ENCODE measurements around the gene SEBOX.

Gene SEBOX

GRCh38 chr17:28317099-28317965 lies 47.7 kb downstream of the SEBOX start:
- no peak for DNase-seq

GRCh38 chr17:28315846-28316705 lies 48.9 kb downstream of the SEBOX start:
- DNase-seq: no peak

DNA sequence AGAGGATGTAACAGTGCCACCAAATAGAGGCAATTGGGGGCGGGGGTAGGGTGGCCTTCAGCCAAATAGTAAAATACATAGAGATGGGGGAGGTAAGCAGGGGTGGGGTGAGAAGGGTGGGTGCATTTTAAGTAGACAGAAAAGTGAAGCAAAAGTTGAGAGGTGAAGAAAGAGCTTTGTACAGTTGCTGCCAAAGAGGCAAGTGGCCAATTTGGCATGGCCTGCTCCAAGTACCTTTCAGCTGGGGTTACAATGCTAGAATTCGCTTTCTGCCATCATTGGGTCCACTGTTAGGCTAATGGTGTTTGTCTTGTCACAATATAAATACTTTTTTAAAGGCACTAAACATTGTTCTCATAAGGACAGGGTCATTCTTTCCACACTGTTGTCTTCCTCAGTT lies 51.2 kb downstream of the SEBOX start:
- DNase-seq: no peak

Data from inflammatory macrophage treated with lipopolysaccharide for 4 hours (primary cell).